ENCODE results near the gene CRYZL1.

CRYZL1 gene

DNA sequence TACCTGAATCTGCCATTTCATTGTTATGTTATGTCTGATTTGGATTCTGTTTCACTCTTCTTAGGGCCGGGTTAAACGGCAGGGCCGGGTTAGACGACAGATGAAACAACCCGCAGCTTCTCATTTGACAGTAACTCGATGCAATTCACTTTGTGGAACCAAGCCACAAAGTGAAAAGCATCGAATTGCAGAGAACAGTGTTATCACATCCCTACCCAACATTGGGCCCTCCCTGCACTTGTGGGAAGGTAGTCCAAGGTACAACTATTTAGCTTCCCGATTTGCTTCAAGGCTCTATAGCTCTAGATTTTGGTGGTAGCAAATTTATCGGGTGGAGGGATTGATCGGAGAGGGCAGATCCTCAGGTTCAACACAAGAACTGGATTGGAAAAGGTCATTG is 81.7 kb downstream of the CRYZL1 start:
- no peak for DNase-seq

- DNase-seq = no peak
These were observed 82.6 kb downstream of the CRYZL1 start for GRCh38 chr21:33558777-33559421.

DNA sequence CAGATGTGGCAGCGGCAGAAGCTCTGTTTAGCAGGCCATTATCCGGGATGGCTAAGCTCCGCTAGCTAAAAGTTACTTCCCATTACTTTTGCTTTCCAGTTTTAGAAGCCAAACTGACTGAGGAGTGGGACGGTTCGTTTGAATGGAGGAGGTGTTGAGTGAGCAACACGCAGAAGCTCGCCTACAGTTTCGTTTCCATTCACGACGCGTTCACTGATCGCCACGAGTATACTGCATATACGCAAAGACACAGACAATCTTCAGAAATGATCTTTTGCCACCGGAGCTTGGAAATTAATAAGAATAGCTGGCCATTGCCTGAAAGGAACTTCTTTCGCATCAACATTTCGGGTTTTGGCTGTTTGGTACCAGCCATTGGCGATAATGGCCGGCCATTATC is 84.1 kb downstream of the CRYZL1 start:
- no peak for DNase-seq

DNA sequence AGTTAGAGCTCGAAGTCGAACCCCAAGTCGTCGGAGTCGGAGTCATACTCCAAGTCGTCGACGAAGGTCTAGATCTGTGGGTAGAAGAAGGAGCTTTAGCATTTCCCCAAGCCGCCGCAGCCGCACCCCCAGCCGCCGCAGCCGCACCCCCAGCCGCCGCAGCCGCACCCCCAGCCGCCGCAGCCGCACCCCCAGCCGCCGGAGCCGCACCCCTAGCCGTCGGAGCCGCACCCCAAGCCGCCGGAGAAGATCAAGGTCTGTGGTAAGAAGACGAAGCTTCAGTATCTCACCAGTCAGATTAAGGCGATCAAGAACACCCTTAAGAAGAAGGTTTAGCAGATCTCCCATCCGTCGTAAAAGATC is 86.6 kb downstream of the CRYZL1 start:
- no peak for DNase-seq

- no peak for DNase-seq
These were observed 87.1 kb downstream of the CRYZL1 start for GRCh38 chr21:33554236-33554981.

DNA sequence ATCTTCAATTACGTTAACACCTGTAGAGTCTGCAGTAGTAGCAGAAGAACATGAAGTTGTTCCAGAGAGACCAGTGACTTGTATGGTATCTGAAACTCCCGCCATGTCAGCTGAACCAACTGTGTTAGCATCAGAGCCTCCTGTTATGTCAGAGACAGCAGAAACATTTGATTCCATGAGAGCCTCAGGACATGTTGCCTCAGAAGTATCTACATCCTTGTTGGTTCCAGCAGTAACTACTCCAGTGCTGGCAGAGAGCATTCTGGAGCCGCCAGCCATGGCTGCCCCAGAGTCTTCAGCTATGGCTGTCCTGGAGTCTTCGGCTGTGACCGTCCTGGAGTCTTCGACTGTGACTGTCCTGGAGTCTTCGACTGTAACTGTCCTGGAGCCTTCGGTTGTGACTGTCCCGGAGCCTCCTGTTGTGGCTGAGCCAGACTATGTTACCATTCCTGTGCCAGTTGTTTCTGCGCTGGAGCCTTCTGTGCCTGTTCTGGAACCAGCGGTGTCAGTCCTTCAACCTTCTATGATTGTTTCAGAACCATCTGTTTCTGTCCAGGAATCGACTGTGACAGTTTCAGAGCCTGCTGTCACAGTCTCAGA is 88.4 kb downstream of the CRYZL1 start:
- DNase-seq = no peak

GRCh38 chr21:33552093-33552998 is 89.2 kb downstream of the CRYZL1 start:
- peak in 2 of 4 experiments; percentile 12 to 29 for DNase-seq

DNA sequence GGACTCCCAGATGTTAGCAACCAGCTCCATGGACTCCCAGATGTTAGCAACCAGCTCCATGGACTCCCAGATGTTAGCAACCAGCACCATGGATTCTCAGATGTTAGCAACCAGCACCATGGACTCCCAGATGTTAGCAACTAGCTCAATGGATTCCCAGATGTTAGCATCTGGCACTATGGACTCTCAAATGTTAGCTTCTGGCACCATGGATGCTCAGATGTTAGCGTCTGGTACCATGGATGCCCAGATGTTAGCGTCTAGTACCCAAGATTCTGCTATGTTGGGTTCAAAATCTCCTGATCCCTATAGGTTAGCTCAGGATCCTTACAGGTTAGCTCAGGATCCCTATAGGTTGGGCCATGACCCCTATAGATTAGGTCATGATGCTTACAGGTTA is 89.9 kb downstream of the CRYZL1 start:
- no peak for DNase-seq

GRCh38 chr21:33550772-33551660 is 90.5 kb downstream of the CRYZL1 start:
- no peak for DNase-seq

DNA sequence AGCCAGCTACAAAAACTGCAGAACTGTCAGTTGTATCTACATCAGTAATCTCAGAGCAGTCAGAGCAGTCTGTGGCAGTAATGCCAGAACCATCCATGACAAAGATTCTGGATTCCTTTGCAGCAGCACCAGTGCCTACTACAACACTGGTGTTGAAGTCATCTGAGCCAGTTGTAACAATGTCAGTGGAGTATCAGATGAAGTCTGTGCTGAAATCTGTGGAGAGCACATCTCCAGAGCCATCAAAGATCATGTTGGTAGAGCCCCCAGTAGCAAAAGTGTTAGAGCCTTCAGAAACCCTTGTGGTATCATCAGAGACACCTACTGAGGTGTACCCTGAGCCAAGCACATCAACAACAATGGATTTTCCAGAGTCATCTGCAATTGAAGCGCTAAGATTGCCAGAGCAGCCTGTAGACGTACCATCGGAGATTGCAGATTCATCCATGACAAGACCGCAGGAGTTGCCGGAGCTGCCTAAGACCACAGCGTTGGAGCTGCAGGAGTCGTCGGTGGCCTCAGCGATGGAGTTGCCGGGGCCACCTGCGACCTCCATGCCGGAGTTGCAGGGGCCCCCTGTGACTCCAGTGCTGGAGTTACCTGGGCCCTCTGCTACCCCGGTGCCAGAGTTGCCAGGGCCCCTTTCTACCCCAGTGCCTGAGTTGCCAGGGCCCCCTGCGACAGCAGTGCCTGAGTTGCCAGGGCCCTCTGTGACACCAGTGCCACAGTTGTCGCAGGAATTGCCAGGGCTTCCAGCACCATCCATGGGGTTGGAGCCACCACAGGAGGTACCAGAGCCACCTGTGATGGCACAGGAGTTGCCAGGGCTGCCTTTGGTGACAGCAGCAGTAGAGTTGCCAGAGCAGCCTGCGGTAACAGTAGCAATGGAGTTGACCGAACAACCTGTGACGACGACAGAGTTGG is 91.4 kb downstream of the CRYZL1 start:
- no peak for DNase-seq

GRCh38 chr21:33546086-33546485 is 95.5 kb downstream of the CRYZL1 start:
- peak in 3 of 4 experiments; percentile 44 to 51 (median 49) for DNase-seq

DNA sequence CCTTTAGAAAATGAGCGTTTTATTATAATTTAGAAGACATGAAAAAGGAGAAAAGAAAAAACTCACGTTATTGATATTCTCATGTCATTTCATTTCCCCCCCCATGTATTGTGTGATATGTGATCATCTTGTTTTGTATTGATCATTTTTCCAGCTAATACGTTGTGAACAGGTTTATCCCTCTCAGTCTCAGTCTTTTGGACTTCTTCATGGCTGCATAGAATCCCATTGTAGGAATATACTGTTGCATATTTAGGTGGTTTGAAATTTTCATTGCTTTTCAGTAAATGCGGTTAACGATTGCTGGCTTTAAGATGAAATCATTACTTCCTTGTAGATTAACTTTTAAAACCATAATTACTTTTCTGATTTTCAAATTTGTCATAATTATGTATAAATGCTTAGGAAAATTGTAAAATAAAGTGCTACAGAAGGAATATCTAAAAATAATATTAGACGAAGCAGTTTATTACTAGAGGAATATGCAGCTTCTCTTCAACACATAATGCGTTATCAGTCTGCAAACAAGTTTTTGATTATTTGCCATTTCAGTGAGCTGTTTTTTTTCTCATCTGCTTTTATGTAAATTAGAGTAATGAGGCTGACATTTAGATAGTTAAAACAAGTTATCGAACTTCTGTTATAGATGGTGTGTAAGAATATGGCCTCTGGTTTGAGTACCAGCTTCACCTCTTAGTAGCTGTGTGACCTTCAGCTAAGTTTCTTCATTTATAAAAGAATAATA is 96.9 kb downstream of the CRYZL1 start:
- no peak for DNase-seq

GRCh38 chr21:33543505-33544129 is 97.9 kb downstream of the CRYZL1 start:
- DNase-seq = peak; percentile 77 to 90 (median 81)

DNA sequence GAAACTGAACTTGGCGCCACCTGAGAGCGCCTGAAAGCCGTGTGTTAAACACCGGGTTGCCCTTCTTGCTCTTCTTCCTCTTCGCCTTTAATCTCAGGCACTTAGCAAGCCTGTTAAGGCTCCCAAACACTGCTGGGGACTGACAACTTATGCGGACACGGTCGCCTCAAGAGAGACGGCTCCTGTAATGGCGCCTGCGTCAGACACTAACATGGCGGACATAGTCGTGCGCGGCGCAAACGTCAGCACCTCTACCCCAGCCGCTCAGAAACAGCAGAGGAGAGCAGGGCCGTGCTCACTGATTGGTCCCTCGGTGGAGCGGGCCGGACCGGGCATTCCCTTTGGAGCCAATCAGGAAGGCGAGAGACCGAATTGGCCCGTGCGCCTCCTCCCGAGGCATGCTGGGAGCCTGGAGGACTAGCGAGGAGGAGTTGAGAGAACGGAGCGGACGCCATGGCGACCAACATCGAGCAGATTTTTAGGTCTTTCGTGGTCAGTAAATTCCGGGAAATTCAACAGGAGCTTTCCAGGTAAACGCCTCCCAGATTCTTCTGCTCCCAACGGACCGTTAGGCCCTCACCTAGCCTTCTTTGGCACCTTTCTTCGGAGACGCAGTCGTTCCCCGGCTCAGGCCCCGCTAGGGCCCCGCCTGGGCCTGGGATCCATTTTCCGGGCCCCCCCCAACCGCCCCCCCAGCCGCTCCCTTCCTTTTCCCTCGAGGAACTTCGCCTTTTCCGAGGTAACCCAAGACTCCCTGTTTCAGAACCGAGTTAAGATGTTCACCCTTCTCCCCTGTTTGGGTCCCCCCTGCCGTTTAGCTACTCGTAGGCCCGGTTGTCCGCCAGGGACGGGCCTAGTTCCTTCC is 98.7 kb downstream of the CRYZL1 start, which contains the start of gene SON:
SON (plus strand) TSS at position 399 of the 865 bp plus-strand sequence; CDS start at position 454, 55 bp downstream.
- peak; percentile 98 to 99 (median 99) for DNase-seq

DNA sequence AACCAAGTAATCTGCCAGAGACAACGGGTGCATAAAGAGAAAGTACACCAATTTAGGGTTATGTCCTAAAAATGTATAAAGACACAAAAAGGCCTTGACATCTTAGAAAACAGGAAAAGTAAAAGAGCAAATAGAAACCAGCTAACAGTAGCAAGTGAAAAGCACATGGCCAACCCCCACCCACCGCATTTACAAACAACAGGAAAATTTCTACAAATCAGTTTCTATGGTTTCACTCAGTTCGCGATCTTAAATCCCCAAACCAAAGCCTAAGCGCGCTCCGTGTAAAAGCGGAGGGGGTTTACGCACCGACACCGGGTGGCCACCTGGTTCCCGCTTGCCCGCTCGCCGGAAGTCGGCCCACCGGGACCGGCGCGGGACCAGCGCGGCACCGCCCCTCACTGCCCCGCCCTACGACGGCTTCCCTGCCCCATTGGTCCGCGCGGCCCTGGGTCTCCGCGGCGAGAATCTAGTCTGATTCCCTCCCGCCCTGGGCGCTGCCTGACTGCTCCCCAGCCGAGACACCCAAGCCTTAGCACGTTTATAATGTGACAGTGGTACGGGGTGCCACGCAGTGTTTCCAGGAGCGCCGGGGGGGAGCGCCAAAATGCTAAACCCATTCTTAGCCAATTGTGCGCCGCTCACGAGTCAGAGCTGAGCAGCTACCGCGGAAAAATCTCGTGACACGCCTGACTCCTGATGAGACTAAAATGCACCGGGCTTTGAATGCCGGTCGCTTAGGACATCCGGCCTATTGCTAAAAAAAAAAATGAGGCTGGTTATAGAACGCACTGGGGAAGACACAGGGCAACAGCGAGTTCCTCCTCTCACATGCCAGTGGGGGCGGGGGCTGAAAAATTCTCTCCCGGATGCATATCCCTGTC is 99.5 kb downstream of the CRYZL1 start, which contains the start of gene GART:
GART (minus strand) TSS at position 362 of the 884 bp plus-strand sequence. CDS start 2,802 bp downstream, outside the sequence.
- DNase-seq = peak; percentile 87 to 94 (median 90)

GRCh38 chr21:33541105-33541711 is 100.3 kb downstream of the CRYZL1 start:
- peak; percentile 14 to 31 (median 22) for DNase-seq
